CD1c-positive myeloid dendritic cell (primary cell): ENCODE data around the gene MYO7A.

Source experiments
- DNase-seq: peaks from one replicate; pipeline ENCODE4 v3.0.0-alpha.2; 2016; ENCODE audit errors: extremely low spot score

The MYO7A gene

GRCh38 chr11:77127235-77127911 lies 673 bp upstream of the MYO7A start:
- peak; percentile 58 for DNase-seq

- DNase-seq: no peak
These were observed 1.2 kb downstream of the MYO7A start for GRCh38 chr11:77129069-77129841.

GRCh38 chr11:77129842-77130756 lies 2.1 kb downstream of the MYO7A start:
- DNase-seq: no peak

GRCh38 chr11:77130763-77131513 lies 2.9 kb downstream of the MYO7A start:
- no peak for DNase-seq

GRCh38 chr11:77131560-77131959 lies 3.5 kb downstream of the MYO7A start:
- no peak for DNase-seq

- DNase-seq: no peak
These were observed 7.0 kb downstream of the MYO7A start for GRCh38 chr11:77135069-77135468.

- no peak for DNase-seq
These were observed 8.0 kb downstream of the MYO7A start for GRCh38 chr11:77136074-77136473.

- no peak for DNase-seq
These were observed 8.9 kb downstream of the MYO7A start for GRCh38 chr11:77136784-77137420.

- no peak for DNase-seq
These were observed 9.4 kb downstream of the MYO7A start for GRCh38 chr11:77137421-77137820.

- DNase-seq: no peak
These were observed 10.1 kb downstream of the MYO7A start for GRCh38 chr11:77138106-77138649.

GRCh38 chr11:77139201-77139600 lies 11.2 kb downstream of the MYO7A start:
- DNase-seq: no peak

- DNase-seq: no peak
These were observed 12.3 kb downstream of the MYO7A start for GRCh38 chr11:77140231-77140851.

- DNase-seq: no peak
These were observed 13.0 kb downstream of the MYO7A start for GRCh38 chr11:77141034-77141433.

GRCh38 chr11:77141475-77141874 lies 13.4 kb downstream of the MYO7A start:
- DNase-seq: no peak

- DNase-seq: no peak
These were observed 14.3 kb downstream of the MYO7A start for GRCh38 chr11:77142091-77142975.

- DNase-seq: no peak
These were observed 15.5 kb downstream of the MYO7A start for GRCh38 chr11:77143405-77144020.

GRCh38 chr11:77144196-77144856 lies 16.3 kb downstream of the MYO7A start:
- DNase-seq: no peak

- no peak for DNase-seq
These were observed 16.9 kb downstream of the MYO7A start for GRCh38 chr11:77144857-77145428.
